Measurements from ENCODE around the gene BCL7B.

DNA sequence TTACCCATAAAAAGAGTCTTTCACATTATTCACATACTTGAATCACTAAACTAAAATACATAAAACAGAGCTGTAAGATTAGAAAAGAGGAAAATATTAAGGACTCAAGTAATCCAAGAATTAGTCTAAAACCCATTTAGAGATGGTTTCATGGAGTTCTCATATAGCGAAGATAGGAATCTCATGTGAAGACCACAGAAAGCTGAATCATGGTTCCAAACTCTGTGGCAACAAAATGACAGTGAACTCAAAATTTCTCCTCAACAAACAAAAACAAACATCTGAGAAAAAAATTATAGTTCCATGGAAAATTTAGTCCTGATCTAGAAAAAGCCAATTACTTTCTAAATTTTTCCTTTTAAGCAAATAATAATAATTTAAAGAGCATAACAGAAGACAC lies 70.0 kb downstream of the BCL7B start:
- TF ChIP-seq, protein P1, sequence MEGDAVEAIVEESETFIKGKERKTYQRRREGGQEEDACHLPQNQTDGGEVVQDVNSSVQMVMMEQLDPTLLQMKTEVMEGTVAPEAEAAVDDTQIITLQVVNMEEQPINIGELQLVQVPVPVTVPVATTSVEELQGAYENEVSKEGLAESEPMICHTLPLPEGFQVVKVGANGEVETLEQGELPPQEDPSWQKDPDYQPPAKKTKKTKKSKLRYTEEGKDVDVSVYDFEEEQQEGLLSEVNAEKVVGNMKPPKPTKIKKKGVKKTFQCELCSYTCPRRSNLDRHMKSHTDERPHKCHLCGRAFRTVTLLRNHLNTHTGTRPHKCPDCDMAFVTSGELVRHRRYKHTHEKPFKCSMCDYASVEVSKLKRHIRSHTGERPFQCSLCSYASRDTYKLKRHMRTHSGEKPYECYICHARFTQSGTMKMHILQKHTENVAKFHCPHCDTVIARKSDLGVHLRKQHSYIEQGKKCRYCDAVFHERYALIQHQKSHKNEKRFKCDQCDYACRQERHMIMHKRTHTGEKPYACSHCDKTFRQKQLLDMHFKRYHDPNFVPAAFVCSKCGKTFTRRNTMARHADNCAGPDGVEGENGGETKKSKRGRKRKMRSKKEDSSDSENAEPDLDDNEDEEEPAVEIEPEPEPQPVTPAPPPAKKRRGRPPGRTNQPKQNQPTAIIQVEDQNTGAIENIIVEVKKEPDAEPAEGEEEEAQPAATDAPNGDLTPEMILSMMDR (conservative IDR thresholded peaks at IDR 0.05; ENCODE audit: low read depth, low read length) = no peak
- TF ChIP-seq MAZ (IDR thresholded peaks at IDR 0.05; ENCODE audit: borderline replicate concordance, low read depth, low read length) = no peak
- no peak for TF ChIP-seq RFX5 (IDR thresholded peaks at IDR 0.05; ENCODE audit: low read depth, low read length)
- TF ChIP-seq FOS (IDR thresholded peaks at IDR 0.05; ENCODE audit: low read depth, low read length) = no peak
- TF ChIP-seq SMC3 (IDR thresholded peaks at IDR 0.05; ENCODE audit: low read depth, low read length) = no peak
- TF ChIP-seq NFE2L2 (IDR thresholded peaks at IDR 0.05; ENCODE audit: low read depth, low read length) = no peak
- TF ChIP-seq, protein P2, sequence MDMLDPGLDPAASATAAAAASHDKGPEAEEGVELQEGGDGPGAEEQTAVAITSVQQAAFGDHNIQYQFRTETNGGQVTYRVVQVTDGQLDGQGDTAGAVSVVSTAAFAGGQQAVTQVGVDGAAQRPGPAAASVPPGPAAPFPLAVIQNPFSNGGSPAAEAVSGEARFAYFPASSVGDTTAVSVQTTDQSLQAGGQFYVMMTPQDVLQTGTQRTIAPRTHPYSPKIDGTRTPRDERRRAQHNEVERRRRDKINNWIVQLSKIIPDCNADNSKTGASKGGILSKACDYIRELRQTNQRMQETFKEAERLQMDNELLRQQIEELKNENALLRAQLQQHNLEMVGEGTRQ (IDR thresholded peaks at IDR 0.05; ENCODE audit: low read depth, low read length) = no peak
- no peak for TF ChIP-seq POLR2A (IDR thresholded peaks at IDR 0.05; ENCODE audit: low read depth, low read length)
- no peak for TF ChIP-seq MAFK (IDR thresholded peaks at IDR 0.05; ENCODE audit: low read depth, low read length)
- no peak for TF ChIP-seq CHD1 (IDR thresholded peaks at IDR 0.05; ENCODE audit: low read depth, low read length)
- TF ChIP-seq CEBPB (IDR thresholded peaks at IDR 0.05; ENCODE audit: low read depth, low read length) = no peak
- TF ChIP-seq BHLHE40 (IDR thresholded peaks at IDR 0.05; ENCODE audit: low read depth, low read length) = no peak
- TF ChIP-seq, protein P3, sequence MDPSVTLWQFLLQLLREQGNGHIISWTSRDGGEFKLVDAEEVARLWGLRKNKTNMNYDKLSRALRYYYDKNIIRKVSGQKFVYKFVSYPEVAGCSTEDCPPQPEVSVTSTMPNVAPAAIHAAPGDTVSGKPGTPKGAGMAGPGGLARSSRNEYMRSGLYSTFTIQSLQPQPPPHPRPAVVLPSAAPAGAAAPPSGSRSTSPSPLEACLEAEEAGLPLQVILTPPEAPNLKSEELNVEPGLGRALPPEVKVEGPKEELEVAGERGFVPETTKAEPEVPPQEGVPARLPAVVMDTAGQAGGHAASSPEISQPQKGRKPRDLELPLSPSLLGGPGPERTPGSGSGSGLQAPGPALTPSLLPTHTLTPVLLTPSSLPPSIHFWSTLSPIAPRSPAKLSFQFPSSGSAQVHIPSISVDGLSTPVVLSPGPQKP (IDR thresholded peaks at IDR 0.05; ENCODE audit: borderline replicate concordance, low read depth, low read length) = no peak
